Germinal center (tissue), 1 donor: Measurements from ENCODE around the gene UNC79.

Source experiments
- DNase-seq: peaks from one replicate; pipeline ENCODE4 v3.0.0; 2012; ENCODE audit warnings: mixed read lengths, low spot score

UNC79 gene

GRCh38 chr14:93548102-93548843, 117.5 kb downstream of the UNC79 start:
- no peak for DNase-seq

GRCh38 chr14:93549595-93549994, 118.9 kb downstream of the UNC79 start:
- no peak for DNase-seq

GRCh38 chr14:93564918-93565317, 134.2 kb downstream of the UNC79 start:
- DNase-seq, result no peak

GRCh38 chr14:93566065-93566693, 135.4 kb downstream of the UNC79 start:
- DNase-seq, result no peak

GRCh38 chr14:93571275-93571674, 140.5 kb downstream of the UNC79 start:
- DNase-seq, result no peak

GRCh38 chr14:93579178-93579577, 148.4 kb downstream of the UNC79 start:
- DNase-seq, result no peak

GRCh38 chr14:93582516-93582915, 151.8 kb downstream of the UNC79 start:
- no peak for DNase-seq

GRCh38 chr14:93587330-93587729, 156.6 kb downstream of the UNC79 start:
- no peak for DNase-seq

- no peak for DNase-seq
Measured at GRCh38 chr14:93591506-93591905, 160.8 kb downstream of the UNC79 start.

- no peak for DNase-seq
Measured at GRCh38 chr14:93592786-93593185, 162.0 kb downstream of the UNC79 start.

GRCh38 chr14:93606091-93606490, 175.4 kb downstream of the UNC79 start:
- DNase-seq, result no peak

- DNase-seq, result peak; percentile 8
Measured at GRCh38 chr14:93619176-93619793, 188.5 kb downstream of the UNC79 start.

GRCh38 chr14:93628048-93628447, 197.3 kb downstream of the UNC79 start:
- DNase-seq, result no peak

GRCh38 chr14:93629643-93630042, 198.9 kb downstream of the UNC79 start:
- no peak for DNase-seq

GRCh38 chr14:93638790-93639189, 208.1 kb downstream of the UNC79 start:
- DNase-seq, result no peak

- no peak for DNase-seq
Measured at GRCh38 chr14:93643127-93643526, 212.4 kb downstream of the UNC79 start.

GRCh38 chr14:93643676-93644075, 212.9 kb downstream of the UNC79 start:
- no peak for DNase-seq

- DNase-seq, result no peak
Measured at GRCh38 chr14:93645200-93645599, 214.5 kb downstream of the UNC79 start.

- no peak for DNase-seq
Measured at GRCh38 chr14:93648440-93649168, 217.9 kb downstream of the UNC79 start.

GRCh38 chr14:93654599-93654998, 223.9 kb downstream of the UNC79 start:
- no peak for DNase-seq

- peak; percentile 15 for DNase-seq
Measured at GRCh38 chr14:93655078-93655750, 224.5 kb downstream of the UNC79 start.

GRCh38 chr14:93657875-93658274, 227.1 kb downstream of the UNC79 start:
- no peak for DNase-seq
